CD4-positive, alpha-beta T cell (primary cell): ENCODE results near the gene CDK6. TPM values are rescaled to one million over a fixed set of nuclear protein-coding genes. Genes with fewer than 3 reads are reported as not detected.

Source experiments
- ATAC-seq: fragments of 200-7000 bp; cut with Tn5 transposase; one replicate; pipeline ENCODE4 v1.10.0; 2022; ENCODE audit warnings: mild to moderate bottlenecking; ENCODE audit not compliant: poor library complexity
- CTCF ChIA-PET: fragments of 350-600 bp; sonication (Branson Sonifier 250); formaldehyde crosslinking; loops from one replicate; lab custom pipeline; 2021; ENCODE audit warnings: antibody characterized with exemption, inconsistent platforms; lab: Charles Lee
- POLR2A ChIA-PET: fragments of 350-600 bp; sonication (Branson Sonifier 250); formaldehyde crosslinking; loops from one replicate; lab custom pipeline; 2021; ENCODE audit warnings: antibody characterized with exemption, inconsistent platforms; lab: Charles Lee
- DNase-seq, 14 experiments: peaks; one replicate each; pipeline ENCODE4 v3.0.0-alpha.2; 2013 to 2020; ENCODE audit warnings: mixed read lengths in 2 of 14
- H3K27ac ChIP-seq, 2 donors: one replicate each; pipeline versions ENCODE4 v1.5.1 to v1.7.0; 2013; ENCODE audit warnings: low read length in 2 of 2, low read depth in 1 of 2, mild to moderate bottlenecking in 1 of 2
- H3K27me3 ChIP-seq, 2 experiments: 1 replicate in 1 of 2; 2 replicates in 1 of 2; pipeline versions ENCODE4 v1.6.1 to v1.7.0; 2013; ENCODE audit warnings: low read length in 2 of 2, control low read depth in 1 of 2, mild to moderate bottlenecking in 1 of 2, moderate library complexity in 1 of 2; ENCODE audit not compliant: insufficient read depth in 2 of 2, control insufficient read depth in 1 of 2
- H3K36me3 ChIP-seq: one replicate; pipeline ENCODE4 v1.6.1; 2013; ENCODE audit warnings: low read length, control low read depth; ENCODE audit not compliant: insufficient read depth
- H3K4me1 ChIP-seq: one replicate; pipeline ENCODE4 v1.6.1; 2013; ENCODE audit warnings: low read length, control low read depth; ENCODE audit not compliant: insufficient read depth
- H3K4me3 ChIP-seq: one replicate; pipeline ENCODE4 v1.5.1; 2013; ENCODE audit warnings: mild to moderate bottlenecking, low read length, moderate library complexity
- H3K9me3 ChIP-seq, 2 experiments: 1 replicate in 1 of 2; 2 replicates in 1 of 2; pipeline versions ENCODE4 v1.6.1 to v1.7.0; 2013; ENCODE audit warnings: low read length in 2 of 2, mild to moderate bottlenecking in 2 of 2, control low read depth in 1 of 2, moderate library complexity in 1 of 2; ENCODE audit not compliant: control insufficient read depth in 1 of 2, insufficient read depth in 1 of 2
- H3K27ac Mint-ChIP-seq: one replicate; pipeline ENCODE4 v1.8.0; 2020; ENCODE audit warnings: mixed read lengths
- H3K27me3 Mint-ChIP-seq: one replicate; pipeline ENCODE4 v1.8.0; 2021; ENCODE audit warnings: mixed read lengths
- H3K36me3 Mint-ChIP-seq: one replicate; pipeline ENCODE4 v1.8.0; 2021; ENCODE audit warnings: low read depth, mixed read lengths
- H3K4me1 Mint-ChIP-seq: one replicate; pipeline ENCODE4 v1.8.0; 2021; ENCODE audit warnings: low read depth, mixed read lengths
- H3K4me3 Mint-ChIP-seq: one replicate; pipeline ENCODE4 v1.8.0; 2020; ENCODE audit warnings: mild to moderate bottlenecking, mixed read lengths
- H3K9me3 Mint-ChIP-seq: one replicate; pipeline ENCODE4 v1.8.0; 2020; ENCODE audit warnings: mixed read lengths
- intact Hi-C, 2 experiments: fragments of 100-400 bp; cut with DNase I in 1 of 2; cut with micrococcal nuclease in 1 of 2; formaldehyde crosslinking; loops; one replicate each; pipeline versions ENCODE4 v1.15.1 to v1.9.0; 2023 to 2025; cut with DNase I, micrococcal nuclease
- total RNA-seq, 174 experiments: library from RNA in 2 of 174; stranded (reverse) in 2 of 174; gene quantifications; one replicate each; pipeline ENCODE4 v1.2.3 and lab custom pipeline; 2021 to 2026
- TF ChIP-seq, protein P1 (sequence below): fragments of 200-600 bp; IDR thresholded peaks from one replicate; pipeline ENCODE4 v1.8.0; 2022; ENCODE audit warnings: antibody characterized with exemption, mild to moderate bottlenecking

CDK6 gene
- total RNA-seq, 2 experiments from 2014 or later: 13.0 to 13.7 TPM

DNA sequence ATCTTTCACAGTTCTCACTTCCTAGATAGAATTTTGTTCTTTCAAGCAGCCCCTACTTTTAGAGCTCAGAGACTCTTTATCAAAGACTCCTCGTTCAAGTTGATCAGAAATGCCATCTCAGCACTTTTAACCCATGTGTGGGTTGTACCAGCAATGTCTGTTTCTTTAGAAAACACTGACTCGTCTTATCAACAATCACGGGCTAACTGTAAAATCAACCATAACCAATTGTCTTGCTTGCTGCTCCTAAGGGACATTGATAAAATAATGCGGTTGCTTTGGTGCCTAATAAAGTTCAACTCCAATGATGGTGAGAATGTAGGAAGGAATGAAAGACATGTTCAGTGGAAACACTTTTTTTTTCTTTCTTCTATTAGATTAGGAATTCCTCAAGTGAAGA lies 12.9 kb upstream of the CDK6 start:
- no peak overlapping the region for H3K27ac ChIP-seq
- H3K4me1 Mint-ChIP-seq: peaks cover 5% of the 10 kb centered on the region
- no peaks in the 10 kb centered on the region for H3K9me3 Mint-ChIP-seq
- H3K36me3 Mint-ChIP-seq: no peaks in the 10 kb centered on the region
- H3K27me3 Mint-ChIP-seq: peaks cover 8% of the 10 kb centered on the region
- no peak overlapping the region for H3K27ac Mint-ChIP-seq
- TF ChIP-seq, protein P1, sequence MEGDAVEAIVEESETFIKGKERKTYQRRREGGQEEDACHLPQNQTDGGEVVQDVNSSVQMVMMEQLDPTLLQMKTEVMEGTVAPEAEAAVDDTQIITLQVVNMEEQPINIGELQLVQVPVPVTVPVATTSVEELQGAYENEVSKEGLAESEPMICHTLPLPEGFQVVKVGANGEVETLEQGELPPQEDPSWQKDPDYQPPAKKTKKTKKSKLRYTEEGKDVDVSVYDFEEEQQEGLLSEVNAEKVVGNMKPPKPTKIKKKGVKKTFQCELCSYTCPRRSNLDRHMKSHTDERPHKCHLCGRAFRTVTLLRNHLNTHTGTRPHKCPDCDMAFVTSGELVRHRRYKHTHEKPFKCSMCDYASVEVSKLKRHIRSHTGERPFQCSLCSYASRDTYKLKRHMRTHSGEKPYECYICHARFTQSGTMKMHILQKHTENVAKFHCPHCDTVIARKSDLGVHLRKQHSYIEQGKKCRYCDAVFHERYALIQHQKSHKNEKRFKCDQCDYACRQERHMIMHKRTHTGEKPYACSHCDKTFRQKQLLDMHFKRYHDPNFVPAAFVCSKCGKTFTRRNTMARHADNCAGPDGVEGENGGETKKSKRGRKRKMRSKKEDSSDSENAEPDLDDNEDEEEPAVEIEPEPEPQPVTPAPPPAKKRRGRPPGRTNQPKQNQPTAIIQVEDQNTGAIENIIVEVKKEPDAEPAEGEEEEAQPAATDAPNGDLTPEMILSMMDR: no peak
- peaks cover 0 to 4% of the 10 kb centered on the region in 2 experiments for H3K27me3 ChIP-seq
- H3K9me3 ChIP-seq: no peaks in the 10 kb centered on the region
- H3K4me3 Mint-ChIP-seq: no peak overlapping the region
- intact Hi-C loops: no loop called here
- ChIA-PET POLR2A (no interaction called here), CTCF (interaction anchor here (2.0 kb wide), 1 partner anchor 16 kb away, joined by 6 read pairs; no protein-coding TSS in a partner anchor)
- no peaks in the 10 kb centered on the region for H3K4me1 ChIP-seq
- DNase-seq (no peak), ATAC-seq (no peak)
- no peak overlapping the region for H3K4me3 ChIP-seq
- no peaks in the 10 kb centered on the region for H3K36me3 ChIP-seq

DNA sequence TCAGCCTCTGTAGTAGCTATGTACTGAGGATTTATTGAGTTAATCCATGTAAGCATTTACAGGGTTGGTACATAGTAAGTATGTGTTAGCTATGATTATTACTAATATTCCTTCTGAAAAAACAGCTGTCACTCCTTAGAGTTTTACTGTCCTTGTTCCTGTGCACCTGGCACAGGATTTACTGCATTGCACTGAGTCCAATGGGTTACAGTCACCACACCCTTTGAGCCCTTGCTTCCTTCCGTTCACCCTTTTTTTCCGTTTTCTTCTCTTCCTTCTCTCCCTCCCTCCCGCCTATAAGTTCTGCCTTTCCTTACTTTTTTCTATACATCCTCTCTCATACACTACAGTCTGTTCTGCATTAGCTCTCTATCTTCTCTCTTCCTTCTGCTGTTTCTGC lies 12.5 kb upstream of the CDK6 start:
- Histone ChIP-seq H3K27ac (no peak overlapping the region), H3K36me3 (no peaks in the 10 kb centered on the region), H3K4me3 (no peak overlapping the region), H3K9me3 (no peaks in the 10 kb centered on the region), H3K27me3 (peaks cover 0 to 4% of the 10 kb centered on the region in 2 experiments), H3K4me1 (no peaks in the 10 kb centered on the region)
- H3K27me3 Mint-ChIP-seq: peaks cover 9% of the 10 kb centered on the region
- no peak overlapping the region for H3K27ac Mint-ChIP-seq
- peaks cover 5% of the 10 kb centered on the region for H3K4me1 Mint-ChIP-seq
- intact Hi-C loops: no loop called here
- no peak overlapping the region for H3K4me3 Mint-ChIP-seq
- no peak for DNase-seq
- ChIA-PET POLR2A (no interaction called here), CTCF (interaction anchor here (2.0 kb wide), 1 partner anchor 16 kb away, joined by 6 read pairs; no protein-coding TSS in a partner anchor)
- TF ChIP-seq, protein P1: no peak
- no peaks in the 10 kb centered on the region for H3K36me3 Mint-ChIP-seq
- H3K9me3 Mint-ChIP-seq: no peaks in the 10 kb centered on the region
- no peak for ATAC-seq

DNA sequence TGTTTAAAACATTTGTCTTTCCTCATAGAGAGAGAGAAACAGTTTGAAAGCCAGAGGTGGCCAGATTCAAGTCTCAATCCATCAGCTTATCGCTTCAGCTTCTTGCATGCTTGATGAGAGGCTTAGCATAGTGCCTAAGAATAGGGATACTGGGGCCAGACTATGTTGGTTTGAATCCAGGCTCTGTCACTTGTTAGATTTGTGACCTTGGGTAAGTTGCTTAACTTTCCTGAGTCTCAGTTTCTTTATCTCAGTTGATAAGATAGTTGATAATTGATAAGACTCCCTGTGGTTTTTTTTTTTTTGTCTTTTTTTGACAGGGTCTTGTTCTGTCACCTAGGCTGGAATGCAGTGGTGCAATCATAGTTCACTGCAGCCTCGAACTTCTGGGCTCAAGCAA lies 12.1 kb upstream of the CDK6 start:
- no peak overlapping the region for H3K4me3 Mint-ChIP-seq
- H3K36me3 Mint-ChIP-seq: no peaks in the 10 kb centered on the region
- peaks cover 0 to 4% of the 10 kb centered on the region in 2 experiments for H3K27me3 ChIP-seq
- ChIA-PET POLR2A (no interaction called here), CTCF (interaction anchor here (2.0 kb wide), 1 partner anchor 15 kb away, joined by 6 read pairs; no protein-coding TSS in a partner anchor)
- ATAC-seq (no peak), DNase-seq (no peak)
- TF ChIP-seq, protein P1: no peak
- intact Hi-C loops: no loop called here
- H3K4me1 ChIP-seq: no peaks in the 10 kb centered on the region
- H3K27me3 Mint-ChIP-seq: peaks cover 13% of the 10 kb centered on the region
- H3K36me3 ChIP-seq: no peaks in the 10 kb centered on the region
- H3K27ac Mint-ChIP-seq: no peak overlapping the region
- H3K9me3 Mint-ChIP-seq: no peaks in the 10 kb centered on the region
- H3K9me3 ChIP-seq: no peaks in the 10 kb centered on the region
- no peak overlapping the region for H3K4me3 ChIP-seq
- H3K4me1 Mint-ChIP-seq: peaks cover 5% of the 10 kb centered on the region
- H3K27ac ChIP-seq: no peak overlapping the region
